HG03469 (cell line): Measurements from ENCODE around the gene DBET.
"Not testable (repeated sequence)": the region's sequence is repeated elsewhere in the genome, so short reads cannot be mapped to it uniquely, and the experiment has no call there.

ENCODE experiments used
- ATAC-seq: cut with Tn5 transposase; IDR thresholded peaks from one replicate; pipeline ENCODE4 v1.9.1; 2021; ENCODE audit warnings: mild to moderate bottlenecking, moderate library complexity, moderate number of reproducible peaks; ENCODE audit not compliant: unreplicated experiment

Gene DBET

DNA sequence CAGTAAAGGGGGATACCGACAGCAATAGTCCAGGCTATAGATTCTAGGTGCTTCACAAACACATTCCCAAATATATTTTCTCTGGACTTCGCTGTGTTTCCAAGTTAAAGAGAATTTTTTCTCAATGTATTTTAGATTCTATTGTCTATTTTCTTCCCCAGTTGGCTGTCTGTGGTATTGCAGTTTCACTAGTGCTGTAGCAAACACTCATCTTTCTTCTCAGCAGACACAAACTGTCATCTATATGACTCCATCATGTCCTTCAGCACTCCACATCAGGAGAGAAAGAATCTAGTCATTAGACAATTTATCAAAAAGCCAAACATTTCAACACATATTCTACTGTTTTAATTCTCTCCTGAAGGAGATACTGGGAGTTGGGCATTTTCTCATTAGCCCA is at the start of gene DBET:
Gene DBET, plus strand, starts transcription at position 161 of the 400 bp plus-strand sequence.
- ATAC-seq, result not testable (repeated sequence)

DNA sequence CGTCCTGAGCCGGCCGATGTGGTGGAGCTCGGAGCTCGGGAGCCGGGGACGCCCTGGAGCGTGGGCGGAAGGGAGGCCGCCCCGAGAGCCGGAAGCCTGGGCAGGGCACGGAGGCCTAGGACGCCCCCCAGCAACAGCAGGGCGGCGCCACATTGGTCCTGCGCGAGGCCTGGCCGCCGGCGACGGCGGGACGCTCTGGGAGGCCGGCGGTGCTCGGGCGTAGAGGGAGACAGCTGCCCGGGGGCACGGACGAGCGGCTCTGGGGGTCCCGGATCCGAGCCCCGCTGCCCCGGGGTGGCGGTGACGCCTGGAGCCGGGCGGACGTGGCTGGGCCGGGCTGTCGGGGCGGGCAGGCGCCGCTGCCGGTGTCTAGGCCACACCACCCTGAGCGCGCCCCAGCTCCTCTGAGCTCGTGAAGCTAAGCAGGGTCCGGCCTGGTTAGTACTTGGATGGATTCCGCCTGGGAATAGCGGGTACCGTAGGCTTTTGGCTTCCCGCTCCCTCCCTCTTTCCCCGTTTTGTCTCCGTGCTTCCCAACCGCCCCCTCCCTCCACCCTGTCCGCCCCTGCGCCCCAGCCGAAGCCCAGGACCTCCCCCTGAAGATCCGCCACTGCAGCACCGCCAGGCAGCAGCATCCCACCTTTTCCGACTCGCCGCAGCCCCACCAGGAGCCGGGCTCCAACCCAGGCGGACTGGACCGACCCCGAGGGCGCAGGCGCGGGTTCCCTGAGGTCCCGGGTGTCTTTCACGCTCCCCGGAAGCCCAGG is 49.3 kb upstream of the DBET start:
- ATAC-seq, result no peak

DNA sequence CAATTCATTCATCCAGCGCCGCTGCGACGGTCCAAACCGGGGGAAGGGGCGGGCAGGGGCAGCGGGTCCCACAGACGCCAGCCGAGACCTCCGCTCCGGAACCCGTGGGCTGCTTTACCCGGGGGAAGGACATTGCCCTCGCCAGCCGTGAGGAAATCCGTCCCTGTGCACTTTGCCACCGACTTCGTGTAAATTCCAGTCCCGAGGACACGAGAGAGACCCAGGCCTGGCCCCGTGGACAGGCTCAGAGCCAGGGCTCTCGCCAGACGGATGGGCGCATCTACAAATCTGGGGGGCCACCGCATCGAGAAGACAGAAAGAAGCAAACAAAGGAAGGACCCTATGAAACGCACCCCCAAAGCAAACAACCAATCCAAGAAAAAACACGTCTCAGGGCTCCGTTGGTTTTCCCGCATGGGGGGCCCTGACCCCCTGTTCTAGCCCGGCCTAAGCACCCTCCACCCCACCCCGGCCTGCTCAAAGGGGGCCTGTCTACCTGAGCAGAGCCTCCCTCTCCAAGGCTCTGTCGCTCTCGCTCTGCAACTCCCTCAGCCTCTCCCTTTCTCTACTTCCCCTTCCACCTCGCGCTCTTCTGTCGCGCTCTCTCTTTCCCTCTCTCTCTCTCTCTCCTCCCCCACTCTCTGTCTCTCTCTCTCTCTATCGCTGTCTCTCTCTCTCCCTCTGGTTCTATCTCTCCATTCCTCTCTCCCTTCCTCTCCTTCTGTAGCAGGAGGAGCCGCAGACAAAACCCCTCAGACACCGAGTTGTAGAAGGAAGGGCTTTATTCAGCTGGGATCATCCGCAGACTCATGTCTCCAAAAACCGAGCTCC is 48.5 kb upstream of the DBET start:
- no peak for ATAC-seq

DNA sequence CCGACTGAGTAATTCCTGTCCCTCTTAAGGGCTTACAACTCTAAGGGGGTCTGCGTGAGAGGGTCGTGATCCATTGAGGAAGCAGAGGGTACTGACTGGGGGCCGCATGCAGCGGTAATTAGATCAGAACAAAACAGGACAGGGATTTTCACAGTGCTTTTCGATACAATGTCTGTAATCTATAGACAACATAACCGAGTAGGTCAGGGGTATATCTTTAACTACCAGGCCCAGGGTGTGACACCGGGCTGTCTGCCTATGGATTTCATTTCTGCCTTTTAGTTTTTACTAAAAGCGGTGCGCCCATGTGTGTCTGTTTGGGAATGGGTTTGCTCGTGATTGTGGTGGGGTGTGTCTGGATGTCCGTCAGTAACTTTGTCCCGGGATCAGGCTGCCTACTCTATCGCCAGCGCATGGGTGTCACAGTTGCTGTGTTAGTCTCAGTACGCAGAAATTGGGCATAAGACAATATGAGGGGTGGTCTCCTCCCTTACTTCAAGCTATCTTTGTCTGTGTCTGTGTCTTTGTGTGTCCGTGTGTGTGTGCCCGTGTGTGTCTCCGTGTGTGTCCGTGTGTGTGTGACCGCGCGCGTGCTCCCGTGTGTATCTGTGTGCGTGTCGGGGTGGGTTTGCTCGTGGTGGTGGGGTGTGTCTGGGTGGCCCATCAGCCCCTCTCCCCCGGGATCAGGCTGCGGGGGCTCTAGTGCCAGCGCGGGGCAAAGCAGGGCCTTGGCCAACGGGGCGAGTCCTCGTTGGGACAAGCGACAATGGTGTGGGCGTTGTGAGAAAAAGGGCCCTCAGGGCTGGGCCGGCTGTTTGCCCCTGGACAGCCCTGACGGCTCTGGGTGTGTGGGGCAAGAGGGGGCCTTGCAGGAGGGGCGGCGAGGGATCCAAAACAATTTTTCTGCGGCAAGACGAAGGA is 47.7 kb upstream of the DBET start:
- no peak for ATAC-seq

DNA sequence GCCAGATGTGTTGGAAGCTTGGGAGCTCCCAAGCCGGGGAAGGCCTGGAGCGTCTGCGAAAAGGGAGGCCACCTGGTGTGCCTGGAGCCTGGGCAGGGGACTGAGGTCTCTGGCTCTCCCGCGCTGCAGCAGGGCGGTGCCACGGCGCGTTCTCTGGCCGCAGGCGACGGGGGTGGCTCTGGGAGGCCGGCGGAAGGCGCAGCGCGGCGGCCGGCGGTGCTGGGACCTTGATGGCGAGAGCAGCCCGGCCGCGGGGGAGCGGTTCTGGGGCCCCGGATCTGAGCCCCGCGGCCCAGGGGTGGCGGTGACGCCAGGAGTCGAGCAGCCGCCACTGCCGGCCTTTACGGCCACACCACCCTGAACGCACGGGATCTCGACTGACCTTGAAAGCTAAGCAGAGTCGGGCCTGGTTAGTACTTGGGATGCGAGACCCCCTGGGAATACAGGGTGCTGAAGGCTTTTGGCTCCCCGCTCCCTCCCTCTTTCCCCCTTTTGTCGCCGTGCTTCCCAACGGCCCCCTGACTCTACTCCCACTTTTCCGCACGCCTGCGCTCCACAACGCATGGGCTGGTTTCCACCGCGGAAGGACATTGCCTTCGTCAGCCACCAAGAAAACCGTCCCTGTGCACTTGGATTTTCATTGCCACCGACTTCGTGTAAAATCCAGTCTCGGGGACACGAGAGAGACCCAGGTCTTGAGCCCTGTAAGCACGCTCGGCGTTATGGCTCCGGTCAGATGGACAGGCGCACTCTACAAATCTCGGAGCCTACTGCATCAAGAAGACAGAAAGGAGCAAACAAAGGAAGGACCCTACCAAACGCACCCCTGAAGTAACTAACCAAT is 46.7 kb upstream of the DBET start:
- ATAC-seq, result no peak

DNA sequence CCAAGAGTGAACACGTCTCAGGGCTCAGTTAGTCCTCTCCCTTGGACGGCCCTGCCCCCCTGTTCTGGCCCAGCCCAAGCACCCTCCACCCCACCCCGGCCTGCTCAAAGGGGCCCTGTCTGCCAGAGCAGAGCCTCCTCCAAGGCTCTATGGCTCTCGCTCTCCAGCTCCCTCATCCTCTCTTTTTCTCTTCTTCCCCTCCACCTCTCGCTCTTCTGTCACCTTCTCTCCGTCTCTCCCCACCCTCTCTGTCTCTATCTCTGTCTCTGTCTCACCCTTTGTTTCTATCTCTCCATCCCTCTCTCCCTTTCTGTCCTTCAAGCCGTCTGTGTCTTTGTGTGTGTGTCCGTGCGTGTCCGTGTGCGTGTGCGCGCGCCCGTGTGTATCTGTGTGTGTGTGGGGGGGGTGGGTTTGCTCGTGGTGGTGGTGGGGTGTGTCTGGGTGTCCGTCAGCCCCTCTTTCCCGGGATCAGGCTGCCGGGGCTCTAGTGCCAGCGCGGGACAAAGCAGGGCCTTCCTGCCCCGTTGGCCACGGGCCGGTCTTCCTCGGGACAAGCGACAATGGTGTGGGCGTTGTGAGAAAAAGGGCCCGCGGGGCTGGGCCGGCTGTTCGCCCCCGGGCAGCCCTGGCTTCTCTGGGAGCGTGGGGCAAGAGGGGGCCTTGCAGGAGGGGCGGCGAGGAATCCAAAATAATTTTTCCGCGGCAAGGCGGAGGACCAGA is 45.9 kb upstream of the DBET start:
- no peak for ATAC-seq

DNA sequence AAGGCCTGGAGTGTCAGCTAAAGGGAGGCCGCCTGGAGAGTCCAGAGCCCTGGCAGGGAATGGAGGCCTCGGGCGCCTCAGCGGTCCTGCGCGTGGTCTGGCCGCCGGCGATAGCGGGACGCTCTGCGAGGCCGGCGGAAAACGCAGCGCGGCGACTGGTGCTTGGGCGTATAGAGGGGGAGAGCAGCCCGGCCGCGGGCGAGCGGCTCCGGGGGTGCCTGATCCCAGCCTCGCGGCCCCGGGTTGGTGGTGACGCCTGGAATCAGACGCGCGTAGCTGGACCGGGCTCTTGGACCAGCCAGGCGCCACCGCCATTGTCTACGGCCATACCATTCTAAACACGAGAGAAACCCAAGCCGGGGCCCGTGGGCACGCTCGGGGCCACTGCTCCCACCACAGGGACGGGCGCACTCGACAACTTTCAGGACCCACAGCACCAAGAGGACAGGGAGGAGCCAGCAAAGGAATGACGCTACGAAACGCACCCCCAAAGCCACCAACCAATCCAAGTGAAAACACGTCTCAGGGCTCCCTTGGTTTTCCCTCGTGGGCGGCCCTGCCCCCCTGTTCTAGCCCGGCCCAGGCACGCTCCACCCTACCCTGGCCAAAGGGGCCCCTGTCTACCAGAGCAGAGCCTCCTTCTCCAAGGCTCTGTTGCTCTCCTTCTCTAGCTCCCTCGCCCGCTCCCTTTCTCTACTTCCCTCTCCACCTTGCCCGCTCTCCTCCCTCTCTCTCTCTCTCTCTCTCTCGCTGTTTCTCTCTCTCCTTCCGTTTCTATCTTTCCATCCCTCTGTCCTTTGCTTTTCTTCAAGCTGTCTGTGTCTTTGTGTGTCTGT is 45.1 kb upstream of the DBET start:
- ATAC-seq, result no peak

DNA sequence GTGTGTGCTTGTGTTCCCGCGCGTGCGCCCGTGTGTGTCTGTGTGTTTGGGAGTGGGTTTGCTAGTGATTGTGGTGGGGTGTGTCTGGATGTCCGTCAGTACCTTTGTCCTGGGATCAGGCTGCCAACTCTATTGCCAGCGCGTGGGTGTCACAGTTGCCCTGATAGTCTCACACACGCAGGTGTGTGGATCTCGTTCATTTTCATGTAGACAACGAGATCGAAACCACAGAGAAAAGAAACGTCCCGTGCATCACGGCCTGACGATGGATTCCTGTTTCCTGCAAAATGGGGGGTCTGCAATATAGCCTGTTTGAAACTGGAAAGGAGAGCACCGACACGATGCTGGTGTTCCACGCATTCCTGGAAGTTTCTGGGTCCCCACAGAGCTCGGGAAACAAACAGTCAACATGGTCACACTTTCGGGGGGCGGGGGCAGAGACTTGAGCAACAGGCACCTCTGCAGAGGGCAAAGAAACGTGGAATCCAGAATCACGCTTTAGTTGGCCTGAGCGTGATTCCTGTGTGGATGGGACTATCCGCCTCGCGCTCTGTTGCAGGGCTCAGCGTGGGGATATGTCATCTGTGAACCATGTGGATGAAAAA is 44.3 kb upstream of the DBET start:
- ATAC-seq, result not testable (repeated sequence)

DNA sequence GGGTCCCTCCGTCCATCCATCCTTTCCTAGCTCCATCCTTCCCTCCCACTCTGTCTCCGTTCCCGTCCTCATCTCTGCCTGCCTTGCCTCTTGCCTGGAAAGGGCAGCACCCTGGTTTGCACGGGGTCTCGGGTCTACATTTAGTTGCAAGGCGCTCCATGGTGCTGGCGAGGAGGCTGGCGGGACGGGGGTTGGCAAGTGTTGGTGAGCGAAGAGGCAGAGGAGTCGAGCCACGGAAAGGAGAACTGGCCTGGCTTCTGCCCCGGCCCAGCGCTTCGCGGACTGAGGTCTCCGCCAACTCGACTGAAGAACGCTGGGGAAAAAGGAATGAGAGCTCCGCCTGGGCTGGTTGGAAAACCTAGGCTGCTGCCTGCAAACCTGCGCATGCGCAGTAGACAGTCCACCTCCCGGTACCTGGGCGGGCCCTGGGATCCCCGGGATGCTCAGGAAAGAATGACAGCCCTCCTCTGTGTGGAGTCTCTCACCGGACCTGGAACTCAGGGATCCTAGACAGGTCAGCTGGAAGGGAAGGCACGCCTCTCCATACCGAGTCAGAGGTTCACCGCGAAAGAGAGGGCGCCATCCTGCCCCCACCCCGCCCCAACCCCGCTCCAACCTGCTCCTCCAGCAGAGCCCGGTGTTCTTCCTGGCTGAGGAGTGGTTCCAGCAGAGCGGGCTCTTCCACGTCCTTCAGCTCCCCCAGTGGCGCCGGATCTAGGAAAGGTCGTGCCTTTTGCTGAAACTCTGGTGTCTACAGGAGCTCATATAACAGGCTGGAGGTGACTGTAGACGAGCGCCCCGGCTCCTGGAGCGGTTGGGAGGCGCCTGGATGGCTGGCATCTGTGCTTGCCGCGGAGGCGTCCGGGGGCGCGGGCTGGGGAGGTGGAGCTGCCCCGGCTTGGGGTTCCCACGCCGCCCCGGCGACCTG is 43.2 kb upstream of the DBET start:
- no peak for ATAC-seq

DNA sequence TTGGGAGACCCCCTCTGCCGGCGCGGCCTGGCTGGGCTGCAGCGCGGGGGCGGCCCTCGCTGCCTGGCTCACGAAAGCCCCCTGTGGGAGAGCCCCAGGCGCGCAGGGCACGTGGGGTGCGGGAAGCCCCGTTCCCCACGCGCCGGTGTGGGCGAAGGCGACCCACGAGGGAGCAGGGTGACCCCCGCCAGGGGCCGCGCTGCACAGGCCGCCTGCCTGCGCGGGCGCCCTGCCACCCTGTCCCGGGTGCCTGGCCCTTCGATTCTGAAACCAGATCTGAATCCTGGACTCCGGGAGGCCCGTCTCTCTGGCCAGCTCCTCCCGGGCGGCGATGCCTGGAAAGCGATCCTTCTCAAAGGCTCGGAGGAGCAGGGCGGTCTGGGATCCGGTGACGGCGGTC is 42.3 kb upstream of the DBET start:
- not testable (repeated sequence) for ATAC-seq

DNA sequence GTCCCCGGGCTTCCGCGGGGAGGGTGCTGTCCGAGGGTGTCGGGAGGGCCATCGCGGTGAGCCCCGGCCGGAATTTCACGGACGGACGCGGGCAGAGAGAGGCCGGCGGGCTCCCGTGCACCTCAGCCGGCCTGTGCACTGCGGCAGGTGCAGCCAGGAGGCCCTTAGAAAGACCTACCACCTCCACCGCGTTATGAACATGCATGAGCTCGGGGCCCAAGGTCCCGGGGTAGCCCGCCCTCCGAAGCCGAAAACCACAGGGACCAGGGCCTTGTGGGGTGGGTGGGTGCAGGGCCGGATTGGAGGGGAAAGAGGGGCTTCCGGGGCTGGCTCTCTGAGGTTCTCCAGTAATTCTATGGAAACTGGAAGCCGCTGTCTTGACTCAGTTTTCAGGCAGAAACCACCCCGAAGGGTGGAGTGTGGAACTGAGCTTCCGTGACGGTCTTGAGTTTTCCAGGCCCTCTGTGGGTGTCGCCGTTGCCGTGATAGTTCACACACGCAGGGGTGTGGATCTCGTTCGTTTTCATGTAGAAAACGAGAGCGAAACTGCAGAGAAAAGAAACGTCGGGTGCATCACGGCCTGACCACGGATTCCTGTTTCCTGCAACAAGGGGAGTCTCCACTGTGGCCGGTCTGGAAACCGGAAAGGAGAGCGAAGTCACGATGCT is 41.6 kb upstream of the DBET start:
- not testable (repeated sequence) for ATAC-seq

DNA sequence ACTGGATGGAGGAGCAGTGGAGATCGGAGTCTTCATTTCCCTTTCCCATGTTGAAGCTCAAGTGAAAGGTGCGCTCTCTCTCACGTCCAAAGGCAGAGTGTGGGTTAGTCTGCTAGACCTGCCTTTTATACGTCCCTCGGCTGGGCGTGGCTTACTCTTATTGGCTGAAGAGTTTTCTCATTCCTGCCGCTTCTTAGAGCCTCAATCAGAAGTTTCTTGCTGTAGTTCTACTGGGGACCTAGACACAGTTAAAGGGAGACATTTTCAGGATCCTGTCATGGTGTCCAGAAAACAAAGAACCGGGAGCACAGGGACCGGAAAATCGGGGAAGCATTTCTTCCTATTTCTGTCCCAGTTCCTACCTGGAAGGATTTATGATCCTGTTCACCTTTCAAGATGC is 37.1 kb upstream of the DBET start, which contains the start of gene FRG2:
Gene FRG2, minus strand, starts transcription at position 101 of the 400 bp plus-strand sequence. Its CDS starts 52 bp downstream, at position 49.
- not testable (repeated sequence) for ATAC-seq

DNA sequence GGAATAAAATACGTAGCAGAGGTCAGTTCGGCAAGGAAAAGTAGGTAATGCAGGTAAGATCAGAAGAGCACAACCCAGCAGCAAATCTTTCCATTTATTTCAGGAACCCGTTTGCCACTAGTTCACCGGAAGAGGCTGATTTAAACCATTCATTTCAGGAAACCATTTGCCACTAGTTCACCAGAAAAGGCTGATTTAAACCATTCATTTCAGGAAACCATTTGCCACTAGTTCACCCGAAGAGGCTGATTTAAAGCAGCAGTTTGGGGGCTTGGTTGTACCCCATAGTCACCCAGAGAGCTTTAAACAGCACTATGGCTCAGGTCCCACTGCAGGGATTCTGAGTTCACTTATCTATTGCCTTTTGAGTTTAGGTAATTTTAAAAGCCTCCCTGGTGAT is 33.0 kb upstream of the DBET start:
- not testable (repeated sequence) for ATAC-seq

DNA sequence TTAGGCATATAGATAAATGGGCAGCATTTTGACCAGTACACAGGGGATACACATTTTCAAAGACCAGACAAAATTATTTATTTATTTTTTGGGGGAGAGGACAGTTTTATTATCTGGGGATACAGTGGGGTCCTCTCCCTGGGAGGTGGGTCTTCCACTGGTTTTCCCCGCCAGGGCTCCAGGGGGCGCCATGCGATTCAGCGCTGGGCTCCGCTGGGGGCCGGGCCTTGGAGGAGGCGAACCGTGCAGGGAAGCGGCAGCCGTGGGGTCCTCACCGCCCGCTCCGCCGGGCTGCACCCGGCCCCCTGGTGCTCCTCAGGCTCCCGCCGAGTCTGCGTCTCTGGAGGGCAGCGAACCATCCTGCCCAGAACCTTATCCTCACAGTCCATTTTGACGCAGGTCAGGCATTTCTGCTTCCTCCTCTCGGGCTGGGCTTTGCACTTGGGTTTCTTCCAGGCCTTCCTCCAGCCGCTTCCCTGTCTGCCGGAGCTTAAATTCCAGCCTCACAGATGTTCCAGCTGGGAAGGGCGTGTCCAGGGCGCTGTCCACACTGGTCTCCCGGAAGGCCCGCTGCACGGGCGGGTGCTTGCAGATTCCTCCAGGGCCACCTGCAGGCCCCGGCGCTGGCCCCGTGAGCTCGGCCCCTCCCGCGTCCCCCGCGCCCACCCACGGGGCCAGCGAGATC is 26.5 kb upstream of the DBET start:
- not testable (repeated sequence) for ATAC-seq

DNA sequence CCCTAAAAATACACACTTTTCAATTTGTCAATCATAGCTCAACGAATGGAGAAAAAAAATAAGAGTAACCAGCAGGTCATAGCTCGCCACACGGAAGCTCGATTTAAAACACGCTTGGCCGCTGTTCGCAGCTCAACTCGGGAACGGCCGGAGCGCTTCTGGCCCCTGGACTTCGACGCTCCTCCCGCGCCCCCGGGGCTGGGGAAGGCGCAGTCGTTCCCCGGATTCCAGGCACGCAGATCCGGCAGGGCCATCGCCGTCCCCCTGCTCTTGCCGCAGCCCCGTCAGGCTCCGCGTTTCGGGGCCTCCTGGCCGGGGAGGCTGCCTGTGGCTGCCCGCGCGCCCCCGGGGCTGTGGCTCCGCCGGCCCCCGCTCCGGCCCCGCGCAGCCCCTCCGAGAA is 23.4 kb upstream of the DBET start:
- not testable (repeated sequence) for ATAC-seq

DNA sequence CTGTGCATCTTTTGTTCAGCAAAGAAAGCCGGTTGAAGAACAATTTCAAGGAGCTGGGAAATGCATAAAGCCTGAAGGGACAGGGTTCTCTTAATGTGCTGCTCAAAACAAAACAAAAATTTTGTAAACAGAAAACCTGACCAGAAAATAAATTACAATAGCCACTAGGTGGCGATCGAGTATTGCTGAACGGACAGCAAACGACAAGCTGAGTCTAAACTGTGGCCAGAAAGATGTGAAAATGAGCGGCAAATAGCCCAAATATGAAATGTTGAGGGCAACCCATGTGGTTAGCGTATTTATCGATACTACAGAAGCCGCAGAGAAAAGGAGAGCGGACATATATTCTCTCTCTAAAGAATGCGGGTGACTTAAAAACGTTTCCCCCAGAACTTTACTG is 16.7 kb upstream of the DBET start:
- not testable (repeated sequence) for ATAC-seq
